IMR-90 (cell line): Measurements from ENCODE around the gene PDIA2. TPM values are rescaled to one million over a fixed set of nuclear protein-coding genes. Genes with fewer than 3 reads are reported as not detected.
A peak's percentile ranks its signal among the peaks of the same experiment; 100 is the strongest.

ENCODE experiments used
- ATAC-seq: fragments of 200-7000 bp; cut with Tn5 transposase; 2 replicates; pipeline ENCODE4 v1.9.1; 2020; ENCODE audit warnings: low read depth, mild to moderate bottlenecking, moderate library complexity
- Bru-seq: library from RNA; stranded (reverse); fragments of 400-500 nt; gene quantifications from one replicate; lab custom pipeline; 2021; lab: Mats Ljungman, UMichigan
- BruChase-seq, 2 experiments: library from RNA; stranded (reverse); fragments of 400-500 nt; gene quantifications; one replicate each; lab custom pipeline; 2021; lab: Mats Ljungman, UMichigan
- BruUV-seq: library from RNA; stranded (reverse); fragments of 400-500 nt; replicated peaks from 2 replicates; lab custom pipeline; 2021; lab: Mats Ljungman, UMichigan
- CTCF ChIA-PET: fragments of 300-600 bp; formaldehyde crosslinking; extraction: SDS; loops from one replicate; lab custom pipeline; 2021; ENCODE audit warnings: antibody characterized with exemption; lab: Yijun Ruan, JAX
- POLR2A ChIA-PET: fragments of 300-600 bp; sonication (Branson Sonifier 250); formaldehyde crosslinking; loops from one replicate; lab custom pipeline; 2022; ENCODE audit warnings: antibody characterized with exemption; ENCODE audit not compliant: unreplicated experiment; lab: Charles Lee
- DNase-seq: peaks from one replicate; pipeline ENCODE4 v3.0.0; 2013
- H2AFZ ChIP-seq: replicated peaks from 2 replicates; pipeline ENCODE3; 2013; ENCODE audit warnings: low read length, mild to moderate bottlenecking; ENCODE audit not compliant: poor library complexity
- H2AK5ac ChIP-seq: 2 replicates; pipeline ENCODE4 v1.6.1; 2013; ENCODE audit warnings: low read depth, low read length, inconsistent platforms
- H2AK9ac ChIP-seq: replicated peaks from 2 replicates; pipeline ENCODE3; 2013; ENCODE audit warnings: mild to moderate bottlenecking, low read depth, low read length, moderate library complexity; ENCODE audit not compliant: poor library complexity
- H2BK120ac ChIP-seq: 2 replicates; pipeline ENCODE4 v1.6.1; 2013; ENCODE audit warnings: low read depth, low read length, inconsistent platforms
- H2BK15ac ChIP-seq: 3 replicates; pipeline ENCODE4 v1.6.1; 2013; ENCODE audit warnings: low read depth, low read length, inconsistent platforms
- H2BK20ac ChIP-seq: 2 replicates; pipeline ENCODE4 v1.6.1; 2013; ENCODE audit warnings: low read depth, mild to moderate bottlenecking, inconsistent platforms, low read length, moderate library complexity
- H2BK5ac ChIP-seq: 2 replicates; pipeline ENCODE4 v1.6.1; 2013; ENCODE audit warnings: mild to moderate bottlenecking, low read depth, low read length, inconsistent platforms; ENCODE audit not compliant: poor library complexity, severe bottlenecking
- H3K14ac ChIP-seq: replicated peaks from 2 replicates; pipeline ENCODE4 v1.6.1; 2013; ENCODE audit warnings: low read depth, low read length, inconsistent platforms
- H3K18ac ChIP-seq: 2 replicates; pipeline ENCODE4 v1.6.1; 2013; ENCODE audit warnings: low read depth, low read length, control low read depth
- H3K23ac ChIP-seq: 2 replicates; pipeline ENCODE4 v1.6.1; 2013; ENCODE audit warnings: low read depth, low read length, inconsistent platforms
- H3K27ac ChIP-seq: 2 replicates; pipeline ENCODE4 v1.5.1; 2013; ENCODE audit warnings: mild to moderate bottlenecking, control low read depth, low read length; ENCODE audit not compliant: insufficient read depth
- H3K27me3 ChIP-seq: 2 replicates; pipeline ENCODE4 v1.6.1; 2013; ENCODE audit warnings: low read length; ENCODE audit not compliant: control insufficient read depth, insufficient read depth
- H3K36me3 ChIP-seq: 2 replicates; pipeline ENCODE4 v1.6.1; 2013; ENCODE audit warnings: low read length, mixed read lengths; ENCODE audit not compliant: control insufficient read depth, insufficient read depth
- H3K4ac ChIP-seq: 2 replicates; pipeline ENCODE4 v1.6.1; 2013; ENCODE audit warnings: low read depth, low read length, inconsistent platforms
- H3K4me1 ChIP-seq: 2 replicates; pipeline ENCODE4 v1.6.1; 2013; ENCODE audit warnings: low read length, mixed read lengths; ENCODE audit not compliant: control insufficient read depth, insufficient read depth
- H3K4me2 ChIP-seq: 2 replicates; pipeline ENCODE4 v1.6.1; 2013; ENCODE audit warnings: low read depth, mild to moderate bottlenecking, control low read depth, low read length, moderate library complexity
- H3K4me3 ChIP-seq: 2 replicates; pipeline ENCODE4 v1.5.1; 2013; ENCODE audit warnings: low read depth, mild to moderate bottlenecking, control low read depth, low read length, moderate library complexity; ENCODE audit not compliant: insufficient read depth
- H3K56ac ChIP-seq: 2 replicates; pipeline ENCODE4 v1.6.1; 2013; ENCODE audit warnings: low read length, inconsistent platforms; ENCODE audit not compliant: insufficient read depth; ENCODE audit errors: extremely low read depth
- H3K79me1 ChIP-seq, 2 experiments: 2 replicates each; pipeline ENCODE4 v1.6.1; 2013; ENCODE audit warnings: low read length in 2 of 2, inconsistent platforms in 1 of 2, low read depth in 1 of 2
- H3K9ac ChIP-seq: 2 replicates; pipeline ENCODE4 v1.6.1; 2013; ENCODE audit warnings: low read depth, low read length, control low read depth
- H3K9me1 ChIP-seq: 2 replicates; pipeline ENCODE4 v1.6.1; 2013; ENCODE audit warnings: low read length, inconsistent platforms; ENCODE audit not compliant: insufficient read depth
- H3K9me3 ChIP-seq: 2 replicates; pipeline ENCODE4 v1.6.1; 2013; ENCODE audit warnings: low read length; ENCODE audit not compliant: control insufficient read depth, insufficient read depth
- H4K20me1 ChIP-seq: 2 replicates; pipeline ENCODE4 v1.6.1; 2013; ENCODE audit warnings: low read length, inconsistent platforms; ENCODE audit not compliant: insufficient read depth
- H4K5ac ChIP-seq: 2 replicates; pipeline ENCODE4 v1.6.1; 2013; ENCODE audit warnings: mild to moderate bottlenecking, low read depth, low read length, control low read depth
- H4K8ac ChIP-seq, 2 experiments: 2 replicates each; pipeline ENCODE4 v1.6.1; 2013; ENCODE audit warnings: low read depth in 2 of 2, low read length in 2 of 2, control low read depth in 1 of 2, inconsistent platforms in 1 of 2
- H4K91ac ChIP-seq: 2 replicates; pipeline ENCODE4 v1.6.1; 2013; ENCODE audit warnings: low read depth, low read length, inconsistent platforms; ENCODE audit not compliant: insufficient read depth
- NFE2L2 ChIP-seq: fragments of 150-350 bp; IDR thresholded peaks from 2 replicates; pipeline ENCODE4 v1.6.1; 2016; ENCODE audit warnings: low read depth, mild to moderate bottlenecking, low read length
- RFX5 ChIP-seq: IDR thresholded peaks from 2 replicates; pipeline ENCODE4 v1.8.0; 2012; ENCODE audit warnings: low read depth, mild to moderate bottlenecking, low read length, moderate library complexity
- WGBS, 2 experiments: methylation state at CpG; one replicate each; pipeline versions ENCODE4 v1.1.5 to v1.1.7; 2013; ENCODE audit warnings: missing lambda C conversion rate in 2 of 2; ENCODE audit not compliant: insufficient read length in 1 of 2; ENCODE audit errors: extremely low coverage in 2 of 2; 5-methylcytosine and 5-hydroxymethylcytosine counted together
- dilution Hi-C: fragments of 300-500 bp; cut with HindIII; formaldehyde crosslinking; loops from one replicate; pipeline ENCODE4 v1.14.3; 2018; ENCODE audit warnings: low sequenced_read_pairs; ENCODE audit not compliant: unreplicated experiment
- in situ Hi-C: fragments of 300-500 bp; cut with MboI; formaldehyde crosslinking; loops from 3 replicates; pipeline ENCODE4 v1.14.3; 2019; ENCODE audit warnings: low sequenced_read_pairs, inconsistent platforms, mixed read lengths
- intact Hi-C: fragments of 100-400 bp; cut with micrococcal nuclease; formaldehyde crosslinking; loops from 2 replicates; pipeline ENCODE4 v1.10.0; 2022
- long read RNA-seq: library from polyadenylated mRNA; unstranded; transcript quantifications from one replicate; pipeline ENCODE4 v2.0.0, GENCODE V29; 2021; ENCODE audit not compliant: unreplicated experiment
- polyA plus RNA-seq, 3 experiments: library from polyadenylated mRNA; depleted of rRNA; stranded (reverse); fragments of >200 nt; gene quantifications; 2 replicates each; pipeline ENCODE4 v1.2.3, GENCODE V29; 2012; ENCODE audit warnings: low replicate concordance in 1 of 3
- total RNA-seq: library from RNA; depleted of rRNA; stranded (reverse); fragments of >200 nt; gene quantifications from 2 replicates; pipeline ENCODE4 v1.2.3, GENCODE V29; 2012; rRNA removed

PDIA2 gene, protein sequence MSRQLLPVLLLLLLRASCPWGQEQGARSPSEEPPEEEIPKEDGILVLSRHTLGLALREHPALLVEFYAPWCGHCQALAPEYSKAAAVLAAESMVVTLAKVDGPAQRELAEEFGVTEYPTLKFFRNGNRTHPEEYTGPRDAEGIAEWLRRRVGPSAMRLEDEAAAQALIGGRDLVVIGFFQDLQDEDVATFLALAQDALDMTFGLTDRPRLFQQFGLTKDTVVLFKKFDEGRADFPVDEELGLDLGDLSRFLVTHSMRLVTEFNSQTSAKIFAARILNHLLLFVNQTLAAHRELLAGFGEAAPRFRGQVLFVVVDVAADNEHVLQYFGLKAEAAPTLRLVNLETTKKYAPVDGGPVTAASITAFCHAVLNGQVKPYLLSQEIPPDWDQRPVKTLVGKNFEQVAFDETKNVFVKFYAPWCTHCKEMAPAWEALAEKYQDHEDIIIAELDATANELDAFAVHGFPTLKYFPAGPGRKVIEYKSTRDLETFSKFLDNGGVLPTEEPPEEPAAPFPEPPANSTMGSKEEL
- 0.28 TPM in 1 of 2 replicates, not detected in the other for total RNA-seq
- polyA plus RNA-seq (2012; rRNA removed) = 0.17 and 0.32 TPM in 2 replicates
- polyA plus RNA-seq (2012; cell fraction: cytosol; rRNA removed) = 0.14 and 0.27 TPM in 2 replicates
- polyA plus RNA-seq (2012; cell fraction: nucleus; rRNA removed; ENCODE audit: low replicate concordance) = 1.1 and 2.2 TPM in 2 replicates
- not detected for Bru-seq, nascent RNA
- percentile 29 among the genes with signal in this experiment for BruChase-seq, experiment 1, labeled RNA remaining after a 6-hour chase
- not detected for BruChase-seq, experiment 2, labeled RNA remaining after a 2-hour chase
- long read RNA-seq = 0 reads

DNA sequence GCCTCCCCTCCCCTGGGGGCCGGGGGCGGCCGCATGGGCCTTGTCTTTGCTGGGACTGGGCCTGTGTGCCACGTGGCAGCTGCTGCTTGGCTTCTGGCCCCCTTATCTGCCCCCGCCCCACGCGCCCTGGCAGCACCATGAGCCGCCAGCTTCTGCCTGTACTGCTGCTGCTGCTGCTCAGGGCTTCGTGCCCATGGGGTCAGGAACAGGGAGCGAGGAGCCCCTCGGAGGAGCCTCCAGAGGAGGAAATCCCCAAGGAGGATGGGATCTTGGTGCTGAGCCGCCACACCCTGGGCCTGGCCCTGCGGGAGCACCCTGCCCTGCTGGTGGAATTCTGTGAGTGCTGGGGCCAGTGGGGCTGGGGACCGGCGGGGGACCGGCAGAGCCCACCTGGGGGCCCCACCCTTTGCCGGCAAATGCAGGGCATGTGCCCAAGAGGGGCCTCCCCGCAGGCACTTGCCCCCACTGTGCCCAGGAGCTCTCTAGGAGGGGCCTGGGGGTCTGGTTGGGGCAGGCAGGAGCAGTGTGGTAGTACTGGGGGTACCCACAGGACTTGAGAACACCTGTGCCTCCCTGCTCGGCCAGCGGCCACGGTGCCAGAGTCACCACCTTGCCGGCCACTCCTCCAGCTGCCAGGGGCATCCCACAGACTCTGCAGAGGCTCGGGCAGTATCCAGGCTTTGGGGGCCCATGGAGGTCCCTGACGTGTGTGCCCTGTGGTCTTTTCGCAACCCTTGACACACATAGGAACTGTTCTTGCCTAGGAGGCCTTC, at the start of gene PDIA2:
TSS of gene PDIA2 (plus strand) at position 132 of the 773 bp plus-strand sequence. CDS start at position 138, 6 bp downstream.
- Histone ChIP-seq H3K9ac (no peak within 1 kb of the TSS), H3K18ac (no peak within 1 kb of the TSS), H3K4me3 (no peak within 1 kb of the TSS), H2BK5ac (no peak within 1 kb of the TSS), H3K4me1 (no peaks in the 10 kb centered on the region), H2AK5ac (no peak within 1 kb of the TSS), H3K4me2 (no peak within 1 kb of the TSS), H3K56ac (no peak within 1 kb of the TSS), H4K91ac (no peak within 1 kb of the TSS), H3K79me1 (no peaks in the 10 kb centered on the region), H3K9me3 (no peaks in the 10 kb centered on the region), H3K27ac (no peak within 1 kb of the TSS), H2BK120ac (no peak within 1 kb of the TSS), H3K36me3 (peaks cover 13% of the 10 kb centered on the region; the same call in 1 of the 2 replicates), H3K4ac (no peak within 1 kb of the TSS), H2AFZ (no peak within 1 kb of the TSS), H3K14ac (no peak within 1 kb of the TSS), H4K8ac (no peak within 1 kb of the TSS), H2BK20ac (no peak within 1 kb of the TSS), H3K9me1 (no peaks in the 10 kb centered on the region), H3K27me3 (peaks cover 32% of the 10 kb centered on the region), H2BK15ac (no peak within 1 kb of the TSS), H2AK9ac (no peak within 1 kb of the TSS), H4K5ac (no peak within 1 kb of the TSS), H3K23ac (no peak within 1 kb of the TSS), H4K20me1 (no peaks in the 10 kb centered on the region; the same call in 1 of the 2 replicates)
- BruUV-seq = no TSS peak
- ATAC-seq = no peak
- TF ChIP-seq NFE2L2 (no peak), RFX5 (no peak)
- dilution Hi-C loops (no loop called here), in situ Hi-C loops (no loop called here), intact Hi-C loops (no loop called here)
- POLR2A ChIA-PET = no interaction called here
- DNase-seq = no peak
- CTCF ChIA-PET = no interaction called here
- WGBS, 2 experiments = 77% methylated on average over 8 of the region's 25 CpGs; no CpG with 5 or more reads in 1 of the 2 experiments
